ENCODE measurements around the gene RSPH6A. TPM values are rescaled to one million over a fixed set of nuclear protein-coding genes. Genes with fewer than 3 reads are reported as not detected.

RSPH6A gene
- total RNA-seq, 1 donor from 2014 or later = under 0.01 TPM

GRCh38 chr19:45825917-45826893, 11.1 kb upstream of the RSPH6A start:
- no peak for DNase-seq (ENCODE audit: low read depth in 2 of 2)

DNA sequence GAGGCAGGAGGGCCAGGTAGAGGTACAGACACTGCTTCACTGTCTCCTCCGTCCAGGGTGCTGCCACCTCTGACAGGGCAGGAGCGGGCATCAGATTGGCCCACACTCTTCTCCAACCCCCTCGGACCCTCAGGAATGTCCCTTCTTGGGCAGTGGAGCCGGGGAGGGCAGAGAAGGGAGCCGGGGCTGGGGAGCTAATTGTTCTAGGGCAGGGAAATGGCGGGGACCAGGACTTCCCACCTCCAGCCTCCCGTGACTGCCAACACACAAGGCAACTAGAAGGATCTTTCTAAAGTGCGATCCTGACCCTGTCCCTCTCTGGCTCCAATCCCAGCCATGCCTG, 10.1 kb upstream of the RSPH6A start:
- no peak for DNase-seq (ENCODE audit: low read depth in 2 of 2)

- DNase-seq (ENCODE audit: low read depth in 2 of 2) = peak in 1 of 2 donors; percentile 40
Observed at GRCh38 chr19:45824531-45825262, 9.6 kb upstream of the RSPH6A start.

- DNase-seq (ENCODE audit: low read depth in 2 of 2) = peak; percentile 52 to 76
Observed at GRCh38 chr19:45824041-45824471, 8.9 kb upstream of the RSPH6A start.

DNA sequence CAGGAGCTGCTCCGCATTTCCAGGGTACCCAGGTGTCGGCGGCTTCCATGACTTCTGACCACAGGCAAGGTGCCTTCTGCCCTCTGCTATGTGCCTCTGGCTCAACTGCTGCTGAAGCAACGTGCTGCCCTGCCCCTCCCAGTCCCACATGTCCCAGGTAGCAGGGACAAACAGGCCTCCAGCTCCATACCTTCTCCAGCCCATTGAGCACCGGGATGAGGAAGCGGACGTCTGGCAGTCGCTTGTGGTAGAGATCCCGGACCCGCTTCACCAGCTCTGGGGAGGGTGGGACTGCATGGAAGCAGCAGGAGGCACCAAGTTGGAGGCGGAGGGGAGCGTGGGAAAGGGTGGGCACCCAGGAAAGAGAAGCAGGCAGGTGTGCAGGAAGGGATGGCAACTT, 8.1 kb upstream of the RSPH6A start:
- DNase-seq (ENCODE audit: low read depth in 2 of 2) = no peak

DNA sequence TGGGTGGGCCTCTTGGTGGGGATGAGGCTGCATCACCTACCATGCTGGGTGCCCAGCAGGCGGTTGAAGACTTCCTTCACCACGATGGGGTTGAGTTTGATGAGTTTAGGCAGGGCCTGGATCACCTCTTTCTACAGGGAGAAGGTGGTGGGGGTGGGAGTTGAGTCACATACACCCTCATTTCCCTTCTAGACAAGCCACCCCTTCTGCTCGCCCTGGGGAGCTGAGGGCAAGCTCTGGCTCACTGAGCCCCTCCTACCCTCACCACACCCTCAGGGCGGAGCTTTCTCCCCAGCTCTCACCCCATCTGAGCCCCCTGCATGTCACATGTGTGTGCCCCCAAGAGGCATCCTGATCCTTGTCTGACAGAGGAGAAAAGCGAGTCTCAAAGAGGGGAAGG, 7.6 kb upstream of the RSPH6A start:
- DNase-seq (ENCODE audit: low read depth in 2 of 2) = no peak

DNA sequence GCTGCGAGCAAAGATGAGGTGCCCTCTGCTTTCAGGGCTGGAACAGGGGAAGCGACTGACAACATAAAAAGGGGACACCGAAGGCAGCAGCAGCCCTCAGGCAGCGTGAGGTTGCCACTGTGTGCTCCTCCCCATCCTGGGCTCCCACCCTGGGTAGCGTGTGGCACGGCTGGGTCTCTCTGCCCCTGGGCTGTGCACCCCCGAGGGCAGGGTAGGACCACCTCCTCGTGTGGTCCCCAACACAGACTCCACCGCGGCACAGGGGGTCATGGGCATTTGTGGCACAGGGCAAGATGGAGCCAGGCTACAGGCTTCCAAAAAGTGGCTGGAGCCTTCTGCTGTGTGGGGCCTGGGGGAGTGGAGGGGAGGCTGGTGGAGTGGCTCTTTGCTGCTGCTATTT, 6.5 kb upstream of the RSPH6A start:
- no peak for DNase-seq (ENCODE audit: low read depth in 2 of 2)

DNA sequence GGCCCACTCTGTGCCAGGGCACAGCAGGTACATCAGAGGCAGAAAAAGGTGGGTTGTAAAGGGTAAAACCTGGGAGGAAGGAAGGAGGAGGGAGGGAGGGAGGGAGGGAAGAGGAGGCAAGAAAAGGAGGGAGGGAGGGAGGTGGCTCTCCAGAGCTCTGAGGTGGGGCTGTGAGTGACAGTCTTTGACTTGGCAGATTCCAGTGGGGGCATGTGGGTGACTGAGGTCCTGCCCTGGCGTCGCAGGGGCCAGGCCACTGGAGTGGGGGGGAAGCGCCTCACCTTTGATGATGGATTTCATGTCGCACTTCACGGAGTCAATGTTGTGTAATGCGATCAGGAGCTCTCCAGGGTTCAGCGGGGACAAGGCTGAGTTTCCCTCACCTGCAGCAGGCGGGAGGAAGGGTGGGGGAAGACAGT, 6.0 kb upstream of the RSPH6A start:
- no peak for DNase-seq (ENCODE audit: low read depth in 2 of 2)

DNA sequence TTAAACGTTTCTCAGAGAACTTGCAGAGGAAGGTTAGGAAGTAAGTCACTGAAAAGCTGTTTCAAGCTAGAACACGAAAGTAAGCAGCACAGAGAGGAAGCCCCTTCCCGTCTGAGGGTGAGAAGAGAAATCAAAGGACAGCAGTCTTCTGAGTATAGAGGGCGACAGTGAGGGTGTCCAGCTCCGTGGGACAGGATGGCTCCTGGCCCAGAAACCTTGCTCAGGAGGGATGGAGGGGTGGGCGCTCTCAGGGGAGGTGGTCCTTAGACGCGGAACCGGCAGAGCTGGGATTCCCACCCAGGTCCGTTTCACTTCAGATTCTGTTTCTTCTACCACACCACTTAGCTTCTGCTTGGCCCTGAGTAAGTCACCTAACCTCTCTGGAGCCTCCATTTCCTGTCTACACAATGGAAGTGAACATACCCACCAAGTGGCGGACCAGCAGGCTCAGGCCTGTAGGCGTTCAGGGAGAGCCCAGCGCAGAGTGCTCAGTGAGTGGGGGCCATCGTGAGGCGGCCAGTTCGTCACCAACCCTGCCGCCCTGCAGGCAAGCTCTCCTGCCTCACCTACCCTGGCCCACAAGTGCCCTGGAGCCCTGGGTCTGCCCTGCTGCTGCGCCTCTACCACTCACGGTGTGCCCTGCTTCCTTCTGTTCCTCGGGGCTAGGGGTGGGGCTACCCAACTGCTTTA, 5.5 kb upstream of the RSPH6A start:
- peak in 1 of 2 donors; percentile 60 for DNase-seq (ENCODE audit: low read depth in 2 of 2)

- DNase-seq (ENCODE audit: low read depth in 2 of 2) = no peak
Observed at GRCh38 chr19:45819769-45820168, 4.7 kb upstream of the RSPH6A start.

DNA sequence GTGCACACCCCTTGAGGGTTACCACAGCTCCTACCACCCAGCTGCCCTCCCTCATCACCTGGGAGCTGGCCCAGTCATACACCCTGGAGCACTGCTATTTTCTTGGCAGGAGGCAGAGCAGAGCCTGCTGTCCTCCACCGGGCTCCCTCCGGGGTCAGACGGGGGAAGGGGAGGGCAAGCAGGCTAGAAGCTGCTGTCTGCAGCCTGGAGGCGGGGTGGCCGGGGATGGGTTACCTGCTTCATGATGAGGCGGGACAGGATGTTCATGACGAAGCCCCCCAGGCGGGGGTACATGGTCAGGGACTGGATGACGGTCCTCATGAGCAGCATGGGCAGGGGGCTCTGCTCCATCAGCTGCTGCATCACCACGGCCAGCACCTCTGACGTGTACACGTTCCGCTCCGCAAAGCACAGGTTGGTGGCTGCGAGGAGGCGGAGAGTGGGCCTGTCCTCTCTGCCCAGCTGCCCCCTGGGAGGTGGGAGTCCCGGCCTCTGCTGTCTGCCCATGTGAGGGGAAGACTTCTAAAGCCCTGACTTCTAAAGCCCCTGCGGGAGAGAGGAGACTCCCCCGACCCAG, 2.7 kb upstream of the RSPH6A start:
- no peak for DNase-seq (ENCODE audit: low read depth in 2 of 2)

GRCh38 chr19:45817010-45817724, 2.1 kb upstream of the RSPH6A start:
- peak; percentile 94 to 96 for DNase-seq (ENCODE audit: low read depth in 2 of 2)

- no peak for DNase-seq (ENCODE audit: low read depth in 2 of 2)
Observed at GRCh38 chr19:45816236-45817009, 1.3 kb upstream of the RSPH6A start.

- DNase-seq (ENCODE audit: low read depth in 2 of 2) = no peak
Observed at GRCh38 chr19:45815481-45816216, 541 bp upstream of the RSPH6A start.

- no peak for DNase-seq (ENCODE audit: low read depth in 2 of 2)
Observed at GRCh38 chr19:45814166-45814780, 835 bp downstream of the RSPH6A start.

GRCh38 chr19:45812297-45812696, 2.8 kb downstream of the RSPH6A start:
- no peak for DNase-seq (ENCODE audit: low read depth in 2 of 2)

DNA sequence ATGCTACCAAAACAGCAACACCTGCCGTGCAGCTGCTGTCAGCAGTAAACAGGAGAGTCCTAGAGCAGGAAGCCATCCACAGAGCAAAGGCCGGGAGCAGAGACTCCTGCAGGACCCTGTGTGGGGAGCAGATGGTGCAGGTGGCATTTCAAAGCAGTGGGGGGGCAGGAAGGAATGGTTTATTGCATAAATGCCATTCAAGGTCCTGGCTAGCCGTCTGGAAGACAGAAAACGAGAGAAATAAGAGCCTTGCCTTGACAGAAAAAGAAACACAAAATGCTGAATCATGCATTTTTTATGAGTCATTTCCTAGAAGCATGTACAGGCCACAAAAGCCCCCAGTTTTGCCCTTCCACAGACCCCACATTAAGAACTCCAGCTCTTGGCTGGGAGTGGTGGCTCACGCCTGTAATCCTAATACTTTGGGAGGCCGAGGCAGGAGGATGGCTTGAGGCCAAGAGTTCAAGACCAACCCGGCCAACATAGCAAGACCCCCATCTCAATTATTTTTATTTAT, 5.4 kb downstream of the RSPH6A start:
- peak in 1 of 2 donors; percentile 67 for DNase-seq (ENCODE audit: low read depth in 2 of 2)

DNA sequence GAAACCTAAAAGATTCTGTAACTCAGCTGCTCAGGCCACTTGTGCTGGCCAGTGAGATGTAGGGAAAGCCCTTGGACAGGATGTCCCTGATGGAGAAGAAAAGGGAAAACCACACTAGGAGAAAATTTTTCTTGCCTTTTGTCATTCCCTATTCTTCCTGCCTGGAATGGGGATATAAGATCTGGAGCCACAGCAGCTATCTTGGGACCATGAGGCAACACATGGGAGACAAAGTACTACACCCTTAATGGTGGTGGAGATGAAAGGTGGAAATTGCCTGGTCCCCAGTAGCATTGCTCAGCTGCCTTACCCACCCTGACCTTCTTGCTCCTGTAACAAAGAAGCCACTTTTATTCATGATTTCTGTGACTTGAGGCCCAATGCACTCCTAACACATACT, 9.4 kb downstream of the RSPH6A start:
- no peak for DNase-seq (ENCODE audit: low read depth in 2 of 2)

DNA sequence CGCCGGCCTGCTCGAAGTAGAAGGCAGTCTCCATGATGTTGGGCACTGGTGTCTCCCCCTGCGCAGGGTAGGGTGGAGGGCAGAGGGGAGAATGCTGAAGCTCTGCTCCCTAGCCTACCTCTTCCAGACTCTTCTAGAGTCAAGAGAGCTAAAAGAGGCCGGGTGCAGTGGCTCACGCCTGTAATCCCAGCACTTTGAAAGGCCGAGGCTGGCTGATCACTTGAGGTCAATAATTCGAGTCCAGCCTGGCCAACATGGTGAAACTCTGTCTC, 10.2 kb downstream of the RSPH6A start:
- no peak for DNase-seq (ENCODE audit: low read depth in 2 of 2)

All from lung microvascular endothelial cell (primary cell).